ENCODE data around the gene PAPSS2. TPM values are rescaled to one million over a fixed set of nuclear protein-coding genes. Genes with fewer than 3 reads are reported as not detected.
A peak's percentile ranks its signal among the peaks of the same experiment; 100 is the strongest.

The PAPSS2 gene
- total RNA-seq, 2 donors from 2014 or later = 16.9 to 17.5 TPM

DNA sequence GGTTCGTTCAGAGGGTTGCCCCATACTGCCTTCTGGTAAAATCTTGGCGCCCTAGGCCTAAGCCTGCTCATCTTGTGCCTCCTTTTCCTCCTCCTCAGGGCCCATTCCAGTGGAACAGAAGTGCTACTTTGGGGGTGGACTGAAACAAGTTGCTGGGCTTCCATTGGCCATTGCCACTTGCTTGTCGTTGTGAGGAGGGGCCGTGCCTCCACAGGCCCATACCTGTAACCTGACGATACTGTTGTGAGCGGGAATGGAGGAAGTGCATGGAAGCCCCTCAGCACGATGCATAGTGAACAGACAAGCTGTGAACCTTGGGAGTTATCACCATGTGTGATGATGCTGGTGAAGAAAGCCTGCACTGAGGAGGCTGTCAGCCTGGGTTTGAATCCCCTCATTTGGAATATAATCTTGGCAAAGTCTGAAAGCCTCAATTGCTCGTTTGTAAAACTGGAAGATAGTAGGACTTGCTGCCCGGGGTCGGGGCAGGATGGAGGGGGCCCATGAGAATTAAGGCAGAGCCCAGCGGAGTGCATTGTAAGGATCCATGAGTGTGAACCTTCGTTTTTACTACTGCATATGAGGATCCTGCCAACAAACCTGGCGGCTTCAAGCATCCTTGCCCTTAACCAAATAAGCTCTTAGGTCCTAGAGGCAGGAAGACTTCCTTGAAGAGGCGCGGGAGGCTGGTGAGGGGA lies 671 bp upstream of the PAPSS2 start:
- H3K4me1 ChIP-seq = peaks cover 36% of the 10 kb centered on the region
- TF ChIP-seq POLR2A (IDR thresholded peaks at IDR 0.05) = no peak
- no peak for TF ChIP-seq CTCF (IDR thresholded peaks at IDR 0.05)
- H3K9me3 ChIP-seq = no peaks in the 10 kb centered on the region
- intact Hi-C loops (cut with DNase I) = no loop called here
- no peaks in the 10 kb centered on the region for H3K36me3 ChIP-seq (replicated peaks in 1 of 2; ENCODE audit: insufficient read depth in 1 of 2, low read depth in 2 of 2)
- WGBS, 2 donors = 60 to 71% methylated on average over 12 to 15 of the region's 15 CpGs
- peak overlapping the region; percentile 41 to 88 (median 80) for H3K27ac ChIP-seq
- peak overlapping the region in 1 of 2 donors; percentile 90 for H3K4me3 ChIP-seq
- ATAC-seq (peak; percentile 2), DNase-seq (no peak)
- H3K27me3 ChIP-seq = no peaks in the 10 kb centered on the region

DNA sequence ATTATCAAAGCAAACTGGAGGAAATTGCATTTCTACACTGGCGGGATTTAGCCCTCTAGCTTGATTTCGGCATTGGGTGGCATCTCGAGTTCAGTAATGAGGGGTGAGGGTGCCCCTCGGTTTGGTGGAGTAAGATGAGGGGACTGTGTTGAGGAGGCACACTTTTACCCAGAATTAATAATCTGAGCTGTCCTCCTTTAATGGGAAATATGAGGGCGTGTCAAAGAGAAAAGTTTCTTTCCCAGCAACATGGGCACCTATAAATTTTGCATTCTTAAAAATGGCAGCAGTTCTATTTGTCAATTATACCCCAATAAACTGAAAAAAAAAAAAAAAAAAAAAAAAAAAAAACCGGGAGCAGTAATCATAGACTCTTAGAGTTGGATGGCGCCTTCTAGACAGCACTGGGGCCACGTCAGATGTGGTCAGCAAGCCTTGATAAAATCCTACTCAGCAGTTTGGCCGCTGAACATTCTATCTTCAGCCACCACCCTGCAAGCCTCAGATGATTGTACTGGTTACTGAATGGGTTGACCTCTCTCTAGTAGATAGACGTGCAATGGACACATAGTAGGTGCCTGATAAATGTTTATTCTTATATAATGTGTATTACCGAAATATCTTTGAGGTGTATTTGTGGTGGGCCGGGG lies 931 bp downstream of the PAPSS2 start:
- H3K27me3 ChIP-seq = no peaks in the 10 kb centered on the region
- WGBS, 2 donors = 11 to 12% methylated on average over 12 of the region's 12 CpGs
- TF ChIP-seq POLR2A (IDR thresholded peaks at IDR 0.05) = peak in 1 of 3 donors; percentile 43
- TF ChIP-seq CTCF (IDR thresholded peaks at IDR 0.05) = no peak
- intact Hi-C loops (cut with DNase I) = loop anchor here (5.0 kb wide), 1 partner anchor 72 kb away; no protein-coding TSS in a partner anchor
- DNase-seq (peak; percentile 55 to 82 (median 70)), ATAC-seq (peak; percentile 75)
- H3K4me1 ChIP-seq = peaks cover 35% of the 10 kb centered on the region
- H3K36me3 ChIP-seq (replicated peaks in 1 of 2; ENCODE audit: insufficient read depth in 1 of 2, low read depth in 2 of 2) = no peaks in the 10 kb centered on the region
- H3K27ac ChIP-seq = peak overlapping the region; percentile 41 to 88 (median 80)
- peak overlapping the region; percentile 73 to 90 for H3K4me3 ChIP-seq
- H3K9me3 ChIP-seq = no peaks in the 10 kb centered on the region

- intact Hi-C loops (cut with DNase I) = loop anchor here (5.0 kb wide), 1 partner anchor 70 kb away; no protein-coding TSS in a partner anchor
- Histone ChIP-seq H3K4me3 (no peak overlapping the region), H3K27ac (peak overlapping the region; percentile 19 to 65 (median 27)), H3K36me3 (replicated peaks in 1 of 2; ENCODE audit: insufficient read depth in 1 of 2, low read depth in 2 of 2) (no peaks in the 10 kb centered on the region), H3K27me3 (no peaks in the 10 kb centered on the region), H3K4me1 (peaks cover 35% of the 10 kb centered on the region), H3K9me3 (no peaks in the 10 kb centered on the region)
- WGBS, 2 donors = 51 to 55% methylated on average over 6 of the region's 6 CpGs
- TF ChIP-seq POLR2A (IDR thresholded peaks at IDR 0.05) = no peak
- no peak for TF ChIP-seq CTCF (IDR thresholded peaks at IDR 0.05)
- ATAC-seq (no peak), DNase-seq (no peak)
Observed at GRCh38 chr10:87661861-87662785, 2.4 kb downstream of the PAPSS2 start.

- intact Hi-C loops (cut with DNase I) = loop anchor here (5.0 kb wide), 1 partner anchor 68 kb away; no protein-coding TSS in a partner anchor
- no peaks in the 10 kb centered on the region for H3K36me3 ChIP-seq (replicated peaks in 1 of 2; ENCODE audit: insufficient read depth in 1 of 2, low read depth in 2 of 2)
- H3K27ac ChIP-seq = no peak overlapping the region
- no peak for TF ChIP-seq POLR2A (IDR thresholded peaks at IDR 0.05)
- TF ChIP-seq CTCF (IDR thresholded peaks at IDR 0.05) = no peak
- WGBS, 2 donors = 55 to 62% methylated on average over 2 of the region's 2 CpGs
- H3K4me3 ChIP-seq = no peak overlapping the region
- ATAC-seq (no peak), DNase-seq (no peak)
- peaks cover 48% of the 10 kb centered on the region for H3K4me1 ChIP-seq
- H3K9me3 ChIP-seq = no peaks in the 10 kb centered on the region
- H3K27me3 ChIP-seq = no peaks in the 10 kb centered on the region
Observed at GRCh38 chr10:87664276-87664701, 4.6 kb downstream of the PAPSS2 start.

Measured in body of pancreas (tissue), 4 donors.